ENCODE measurements around the gene CAPSL.

DNA sequence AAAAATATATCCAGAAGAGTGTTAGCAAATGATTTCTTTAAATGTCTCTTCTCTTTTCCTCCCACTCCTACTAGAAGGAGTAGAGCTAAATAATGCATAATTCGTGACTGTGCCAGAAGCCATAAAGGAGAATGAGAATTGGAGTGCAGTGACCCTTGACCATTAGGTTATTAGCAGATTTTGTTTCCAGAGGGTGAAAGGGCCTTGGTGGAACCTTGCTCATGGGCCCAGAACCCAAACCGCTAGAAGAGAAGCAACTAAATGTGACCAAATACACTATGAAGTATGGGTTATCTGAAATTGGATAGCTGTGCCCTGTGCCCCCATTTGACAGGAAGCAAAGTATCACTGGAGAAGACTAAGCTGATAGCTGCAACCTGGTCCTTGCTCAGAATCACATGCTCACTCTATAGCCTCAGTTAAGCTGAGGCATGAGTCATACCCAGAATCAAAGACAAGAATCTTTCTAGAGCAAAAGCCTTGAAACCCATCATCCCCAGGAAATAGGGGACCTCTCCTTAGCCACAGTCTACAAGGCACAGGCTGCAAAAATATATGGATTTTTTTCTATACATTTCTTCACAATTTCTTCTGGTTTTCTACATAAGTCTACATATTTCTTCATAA, 36.3 kb downstream of the CAPSL start:
- TF ChIP-seq KLF13 (tag; IDR thresholded peaks at IDR 0.05; ENCODE audit: borderline replicate concordance, low read depth) (no peak), ARID1B (IDR thresholded peaks at IDR 0.05) (no peak), HDGF (IDR thresholded peaks at IDR 0.05) (no peak), COPS2 (conservative IDR thresholded peaks at IDR 0.05) (no peak), ZNF24 (IDR thresholded peaks at IDR 0.05) (no peak), SNRNP70 (optimal IDR thresholded peaks at IDR 0.05; ENCODE audit: low read depth, low read length) (no peak), KHSRP (IDR thresholded peaks at IDR 0.05) (no peak)
- TF ChIP-seq, protein P1, sequence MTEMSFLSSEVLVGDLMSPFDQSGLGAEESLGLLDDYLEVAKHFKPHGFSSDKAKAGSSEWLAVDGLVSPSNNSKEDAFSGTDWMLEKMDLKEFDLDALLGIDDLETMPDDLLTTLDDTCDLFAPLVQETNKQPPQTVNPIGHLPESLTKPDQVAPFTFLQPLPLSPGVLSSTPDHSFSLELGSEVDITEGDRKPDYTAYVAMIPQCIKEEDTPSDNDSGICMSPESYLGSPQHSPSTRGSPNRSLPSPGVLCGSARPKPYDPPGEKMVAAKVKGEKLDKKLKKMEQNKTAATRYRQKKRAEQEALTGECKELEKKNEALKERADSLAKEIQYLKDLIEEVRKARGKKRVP (CRISPR knock-in tag; IDR thresholded peaks at IDR 0.05): no peak
- TF ChIP-seq, protein P2, sequence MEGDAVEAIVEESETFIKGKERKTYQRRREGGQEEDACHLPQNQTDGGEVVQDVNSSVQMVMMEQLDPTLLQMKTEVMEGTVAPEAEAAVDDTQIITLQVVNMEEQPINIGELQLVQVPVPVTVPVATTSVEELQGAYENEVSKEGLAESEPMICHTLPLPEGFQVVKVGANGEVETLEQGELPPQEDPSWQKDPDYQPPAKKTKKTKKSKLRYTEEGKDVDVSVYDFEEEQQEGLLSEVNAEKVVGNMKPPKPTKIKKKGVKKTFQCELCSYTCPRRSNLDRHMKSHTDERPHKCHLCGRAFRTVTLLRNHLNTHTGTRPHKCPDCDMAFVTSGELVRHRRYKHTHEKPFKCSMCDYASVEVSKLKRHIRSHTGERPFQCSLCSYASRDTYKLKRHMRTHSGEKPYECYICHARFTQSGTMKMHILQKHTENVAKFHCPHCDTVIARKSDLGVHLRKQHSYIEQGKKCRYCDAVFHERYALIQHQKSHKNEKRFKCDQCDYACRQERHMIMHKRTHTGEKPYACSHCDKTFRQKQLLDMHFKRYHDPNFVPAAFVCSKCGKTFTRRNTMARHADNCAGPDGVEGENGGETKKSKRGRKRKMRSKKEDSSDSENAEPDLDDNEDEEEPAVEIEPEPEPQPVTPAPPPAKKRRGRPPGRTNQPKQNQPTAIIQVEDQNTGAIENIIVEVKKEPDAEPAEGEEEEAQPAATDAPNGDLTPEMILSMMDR (IDR thresholded peaks at IDR 0.05 in 2 of 3, conservative IDR thresholded peaks at IDR 0.05 in 1 of 3; ENCODE audit: insufficient read depth in 2 of 3, low read depth in 1 of 3, low read length in 3 of 3): no peak
